ENCODE data around the gene GSG1L2.

DNA sequence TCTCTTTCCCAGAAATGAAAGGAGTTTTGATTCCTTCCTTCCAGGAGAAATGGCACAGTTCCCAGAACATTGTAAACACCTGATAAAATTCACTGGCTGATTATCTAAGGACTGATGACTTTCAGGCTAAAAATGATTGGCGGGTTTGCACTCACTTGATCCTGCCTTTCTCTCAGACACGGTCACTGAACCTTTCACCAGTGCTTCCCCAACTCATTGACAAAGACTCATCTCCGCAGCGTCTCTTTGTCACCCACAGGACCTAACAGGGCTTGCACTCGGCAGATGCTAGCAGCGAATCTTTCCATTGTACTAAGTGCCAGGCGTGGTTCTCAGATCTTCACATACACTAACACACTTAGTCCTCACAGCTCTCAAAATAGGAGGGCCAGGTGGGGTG lies 23.2 kb downstream of the GSG1L2 start:
- no peak for TF ChIP-seq CTCF (optimal IDR thresholded peaks at IDR 0.05 in 1 of 3, IDR thresholded peaks at IDR 0.05 in 1 of 3, conservative IDR thresholded peaks at IDR 0.05 in 1 of 3; ENCODE audit: extremely low read depth in 1 of 3, insufficient read depth in 2 of 3, low read length in 3 of 3)
- no peak for TF ChIP-seq EZH2 (IDR thresholded peaks at IDR 0.05; ENCODE audit: low read length)

Data from keratinocyte (primary cell).